Loucy (cell line): Measurements from ENCODE around the gene LY86.

Experiments
- CTCF ChIP-seq: fragments of 200-600 bp; sonication (generic); conservative IDR thresholded peaks from 2 replicates; pipeline ENCODE4 v1.5.1; 2014; ENCODE audit warnings: mild to moderate bottlenecking, antibody characterized with exemption, low read length
- EZH2phosphoT487 ChIP-seq: fragments of 200-600 bp; IDR thresholded peaks from 2 replicates; pipeline ENCODE4 v1.6.1; 2018; ENCODE audit warnings: antibody characterized with exemption, mild to moderate bottlenecking, moderate library complexity, borderline replicate concordance

GRCh38 chr6:6633898-6634734, 45.6 kb downstream of the LY86 start:
- TF ChIP-seq CTCF (no peak), EZH2phosphoT487 (no peak)
